ENCODE results near the gene GRIA1.

GRIA1 gene

DNA sequence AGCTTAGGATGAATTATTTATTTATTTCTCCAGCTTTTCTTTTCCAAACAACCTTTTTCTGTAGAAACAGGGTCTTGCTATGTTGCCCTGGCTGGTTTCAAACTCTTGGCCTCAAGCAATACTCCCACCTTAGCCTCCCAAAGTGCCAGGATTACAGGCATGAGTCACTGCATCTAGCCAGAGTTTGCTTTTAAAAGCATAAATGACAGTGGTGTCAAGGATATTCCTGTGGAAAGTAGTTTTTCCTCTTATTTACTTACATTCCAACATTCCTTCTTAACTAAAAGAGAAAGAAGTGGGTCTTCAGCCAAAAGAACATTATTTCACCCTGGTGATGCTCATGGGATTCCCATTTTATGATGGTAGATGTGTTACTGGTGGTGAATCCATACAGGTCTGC, 62.4 kb downstream of the GRIA1 start:
- no peak for DNase-seq

DNA sequence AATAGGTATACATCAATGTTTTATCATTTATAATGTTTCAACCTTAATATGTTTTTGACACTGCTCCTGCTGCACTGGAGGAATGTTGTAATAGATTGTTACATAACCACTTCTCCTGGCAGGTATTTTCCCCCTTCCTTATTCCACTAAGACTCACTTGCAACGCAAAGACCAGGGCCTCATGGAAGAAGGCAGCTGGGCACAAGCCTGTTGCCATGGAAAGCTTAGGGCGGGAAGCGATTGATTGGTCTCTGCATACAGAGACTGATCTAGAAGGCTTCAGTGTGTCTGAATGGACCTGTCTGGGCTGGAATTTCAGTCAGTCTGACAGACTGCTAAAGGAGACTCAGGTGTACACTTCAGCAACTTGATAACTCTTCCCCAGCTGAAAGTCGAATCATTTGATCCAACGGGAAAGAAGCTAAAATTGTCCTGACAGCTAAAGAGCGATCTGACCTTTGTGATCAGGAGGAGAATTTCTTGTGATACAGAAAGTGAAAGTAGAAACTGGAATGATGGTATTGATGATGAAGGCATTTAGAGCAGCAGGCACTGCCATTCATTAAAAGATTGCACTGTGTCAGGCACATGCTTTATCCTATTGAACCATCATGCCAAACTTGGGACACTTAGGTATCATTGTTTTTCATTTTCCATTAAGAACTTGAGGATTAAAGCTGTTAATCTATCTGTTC, 65.1 kb downstream of the GRIA1 start:
- DNase-seq, result no peak

DNA sequence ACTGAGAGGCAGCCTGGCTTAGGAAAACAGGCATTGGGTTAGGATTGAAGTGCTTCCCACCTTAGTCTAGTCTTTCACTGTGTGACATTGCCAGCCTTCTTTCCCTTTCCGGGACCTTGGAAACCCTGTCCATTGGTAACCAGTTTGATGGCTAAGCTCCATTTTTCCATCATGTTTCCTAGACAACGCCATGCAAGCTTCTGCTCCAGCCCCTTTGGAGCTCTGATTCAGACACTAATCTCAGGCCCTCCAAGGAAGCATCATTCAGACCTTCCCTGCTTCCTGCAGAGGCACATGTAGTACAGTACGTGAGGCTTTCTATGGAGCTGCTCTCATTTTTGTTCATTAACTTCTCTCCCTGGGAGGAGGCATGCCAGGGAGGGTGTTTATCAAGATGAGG, 68.5 kb downstream of the GRIA1 start:
- DNase-seq, result no peak

DNA sequence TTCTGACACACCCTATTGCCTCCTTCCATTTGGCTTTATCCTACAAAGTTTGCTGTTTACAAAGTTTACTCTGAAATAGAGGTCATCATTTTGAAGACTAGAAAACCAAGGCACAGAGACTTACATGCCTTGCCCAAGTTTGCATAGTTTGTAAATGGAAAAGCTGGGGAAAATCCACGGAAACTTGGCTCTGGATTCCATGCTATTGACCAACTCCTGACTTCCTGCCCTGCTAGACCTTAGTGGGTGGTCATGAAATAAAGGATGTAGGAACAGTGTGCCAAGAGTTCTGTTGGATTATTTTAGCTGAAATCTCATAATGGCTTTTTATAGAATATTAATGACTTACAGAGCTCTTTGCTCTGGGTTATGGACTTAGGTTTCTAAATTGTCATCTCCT, 69.5 kb downstream of the GRIA1 start:
- DNase-seq, result no peak

DNA sequence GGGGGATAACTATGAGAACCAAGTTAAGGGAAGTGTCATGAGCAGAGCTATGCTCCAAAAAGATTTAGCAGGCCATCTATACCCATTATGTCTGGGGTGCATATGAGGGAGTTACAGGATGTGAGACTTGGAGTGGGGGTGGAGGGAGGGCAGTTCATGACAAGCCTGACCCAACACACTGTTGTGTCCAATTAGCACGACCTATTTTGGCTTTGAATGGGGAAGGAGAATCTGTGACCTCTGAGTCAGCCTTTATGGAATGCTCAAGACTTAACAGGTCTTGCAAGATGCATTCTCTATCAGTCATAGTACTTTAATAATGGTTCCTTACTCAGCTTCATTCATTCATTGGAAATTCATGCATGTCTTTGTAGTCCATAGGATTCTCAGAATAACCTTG, 71.7 kb downstream of the GRIA1 start:
- no peak for DNase-seq

DNA sequence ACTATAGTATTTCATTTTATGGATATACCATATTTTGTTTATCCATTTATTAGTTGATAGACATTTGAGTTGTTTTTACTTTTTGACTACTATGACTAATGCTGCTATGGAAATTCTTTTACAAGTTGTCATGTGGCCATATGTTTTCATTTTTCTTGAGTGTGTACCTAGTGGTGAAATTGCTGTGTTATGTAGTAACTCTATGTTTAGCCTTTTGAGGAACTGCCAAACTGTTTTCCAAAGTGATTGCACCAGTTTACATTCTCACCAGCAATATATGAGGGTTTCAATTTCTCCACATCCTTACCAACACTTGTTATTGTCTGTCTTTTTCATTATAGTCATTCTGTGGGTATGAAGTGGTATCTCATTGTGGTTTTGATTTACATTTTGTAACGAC, 75.4 kb downstream of the GRIA1 start:
- no peak for DNase-seq

DNA sequence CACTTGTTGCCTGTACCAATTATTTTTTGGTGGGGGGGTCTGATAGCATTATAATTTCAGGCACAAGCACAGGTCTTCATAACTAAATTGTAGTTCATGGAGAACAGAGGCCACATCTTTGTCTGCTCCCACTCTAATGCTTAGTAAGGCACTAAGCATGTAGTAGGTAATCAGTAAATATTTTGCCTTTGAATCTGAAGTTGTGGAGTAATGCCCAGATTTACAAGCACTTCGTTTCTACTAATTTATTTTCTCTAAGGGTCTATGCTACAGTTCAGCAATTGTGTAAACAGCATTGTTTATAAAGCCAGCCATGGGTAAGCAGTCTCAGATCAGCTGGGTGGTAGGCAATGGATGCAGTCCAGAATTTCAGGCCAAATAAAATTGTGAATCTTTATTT, 78.6 kb downstream of the GRIA1 start:
- no peak for DNase-seq

DNA sequence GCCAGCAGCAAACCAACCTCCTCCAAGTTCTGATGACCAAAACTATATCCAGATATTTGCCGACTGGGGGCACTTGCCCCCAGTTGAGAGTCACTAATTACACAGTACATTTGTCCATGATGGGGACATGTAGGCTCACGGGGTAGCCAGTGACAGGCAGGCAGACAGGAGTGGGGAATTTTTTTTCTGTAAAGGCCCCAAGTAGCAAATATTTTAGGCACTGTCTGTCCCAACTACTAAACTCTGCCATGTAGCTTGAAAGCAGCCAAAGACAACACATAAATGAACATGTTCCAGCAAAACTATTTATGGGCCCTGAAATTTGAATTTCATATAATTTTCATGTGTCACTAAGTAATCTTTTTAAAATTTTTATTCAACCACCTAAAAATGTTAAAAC, 80.7 kb downstream of the GRIA1 start:
- DNase-seq, result no peak

DNA sequence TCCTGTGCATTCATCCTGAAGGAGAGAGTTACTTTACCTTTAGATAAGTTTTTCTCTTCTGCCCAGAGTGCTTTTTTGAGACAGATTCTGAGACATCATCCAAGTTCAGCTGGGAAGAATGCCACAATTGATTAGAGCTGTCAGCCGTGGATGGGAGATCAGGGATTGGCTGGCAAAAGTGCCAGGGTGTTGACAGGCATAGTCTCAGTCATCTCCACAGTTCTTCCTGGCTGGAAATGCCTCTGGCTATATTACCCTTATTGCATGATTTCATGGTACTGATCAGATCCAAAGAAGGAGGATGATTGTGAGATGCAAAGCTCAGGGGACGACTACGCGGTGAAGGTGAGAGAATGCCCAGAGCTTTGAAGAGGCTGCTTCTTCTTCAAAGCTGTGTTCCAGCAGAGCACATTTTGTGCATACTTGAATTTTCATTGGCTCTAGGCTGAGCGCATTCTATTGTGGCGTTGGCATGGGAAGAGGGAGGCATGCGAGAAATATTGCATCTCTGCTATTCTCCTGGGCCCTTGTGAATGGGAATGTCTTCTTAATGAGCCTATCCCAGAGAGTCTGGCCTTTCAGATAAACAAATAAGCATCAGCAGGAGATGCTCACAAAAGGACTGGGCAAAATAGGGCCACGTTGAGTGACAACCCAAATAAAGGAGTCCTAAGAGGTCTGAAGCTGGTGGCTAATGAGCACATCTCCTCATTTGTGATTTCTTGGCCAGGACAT, 82.1 kb downstream of the GRIA1 start:
- no peak for DNase-seq

DNA sequence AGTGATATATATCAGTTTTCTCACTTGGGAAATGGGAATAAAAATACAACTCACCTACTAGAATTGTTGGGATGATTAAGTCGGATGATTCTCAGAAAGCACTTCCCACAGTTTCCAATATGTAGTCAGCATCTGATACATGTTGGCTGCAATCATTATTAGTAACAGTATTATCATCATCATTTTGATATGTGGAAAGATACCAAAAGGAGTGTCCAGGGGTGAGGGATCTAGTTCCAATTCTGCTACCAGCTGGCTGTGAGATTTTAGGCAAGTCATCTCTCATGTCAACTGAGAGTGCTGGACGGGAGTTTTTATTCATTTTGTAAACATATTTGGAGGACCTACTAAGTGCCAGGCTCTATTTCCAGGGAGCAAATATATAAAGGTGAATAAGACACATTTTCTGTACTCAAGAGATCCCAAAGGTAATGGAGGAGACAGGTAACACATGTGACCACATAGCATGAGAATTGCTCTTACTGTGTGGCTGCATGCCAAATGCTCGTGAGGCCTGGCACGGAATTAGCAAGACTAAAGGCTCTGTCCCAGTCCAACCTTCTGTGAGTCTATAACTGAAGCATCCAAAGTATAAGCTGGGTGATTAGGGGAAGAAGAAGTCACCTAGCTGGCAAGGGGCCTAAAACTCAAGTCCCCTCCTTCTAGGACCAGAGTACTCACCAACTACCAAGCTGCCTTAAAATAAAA, 83.0 kb downstream of the GRIA1 start:
- DNase-seq, result no peak

DNA sequence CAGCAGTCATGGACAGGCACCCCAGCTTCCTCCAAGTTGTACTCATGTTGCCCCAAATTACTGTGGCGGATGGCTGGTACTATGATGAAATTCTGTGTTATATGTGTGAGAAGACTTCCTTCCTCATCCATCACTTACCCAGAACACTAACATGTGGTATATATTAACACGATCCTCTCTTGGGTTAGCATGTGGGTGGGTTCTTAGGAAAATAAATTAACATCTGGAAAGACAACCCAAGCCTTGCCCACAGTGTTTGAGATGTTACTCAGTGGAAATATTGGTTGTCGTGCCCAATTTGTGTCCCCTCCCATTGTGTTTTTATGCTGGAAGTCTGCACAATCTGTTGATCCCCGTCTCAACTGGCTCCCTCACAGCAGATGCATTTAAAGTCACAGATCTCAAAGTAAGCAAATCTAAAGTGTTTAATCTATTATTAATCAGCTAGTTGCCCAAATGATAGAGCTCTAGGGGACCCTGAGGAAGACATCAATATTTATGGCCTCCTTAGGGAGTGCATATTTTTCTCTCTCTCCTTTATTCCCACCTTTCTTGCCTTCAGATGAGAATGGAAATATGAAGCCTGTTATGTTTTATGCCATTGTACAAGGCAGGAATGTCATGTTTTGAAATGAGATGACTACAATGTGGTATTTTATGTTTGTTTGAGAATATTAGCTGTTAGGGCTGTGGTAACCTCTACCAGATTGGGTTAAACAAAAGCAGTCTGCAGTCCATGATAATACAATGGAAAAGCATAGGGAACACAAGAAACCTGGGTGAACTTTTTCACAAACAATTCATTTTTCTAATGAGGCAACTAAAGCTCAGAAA, 93.9 kb downstream of the GRIA1 start:
- no peak for DNase-seq

DNA sequence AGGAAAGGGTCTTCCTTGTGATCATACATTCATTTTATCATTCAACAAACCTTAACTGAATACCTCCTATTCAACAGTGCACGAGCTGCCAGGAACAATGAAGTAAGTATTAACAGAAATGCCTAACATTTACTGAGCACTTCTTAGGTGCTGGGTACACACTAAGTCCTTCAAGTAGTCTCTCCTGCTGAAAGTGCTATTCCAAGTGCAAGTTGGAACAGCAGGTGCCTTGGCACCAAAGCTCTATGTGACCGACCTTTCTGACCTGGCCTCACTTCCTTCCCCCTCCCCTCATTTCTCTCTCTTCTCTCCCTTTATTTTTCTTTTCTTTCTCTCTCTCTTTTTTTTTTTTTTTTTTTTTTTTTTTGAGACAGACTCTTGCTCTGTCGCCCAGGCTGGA, 94.5 kb downstream of the GRIA1 start:
- DNase-seq, result no peak

DNA sequence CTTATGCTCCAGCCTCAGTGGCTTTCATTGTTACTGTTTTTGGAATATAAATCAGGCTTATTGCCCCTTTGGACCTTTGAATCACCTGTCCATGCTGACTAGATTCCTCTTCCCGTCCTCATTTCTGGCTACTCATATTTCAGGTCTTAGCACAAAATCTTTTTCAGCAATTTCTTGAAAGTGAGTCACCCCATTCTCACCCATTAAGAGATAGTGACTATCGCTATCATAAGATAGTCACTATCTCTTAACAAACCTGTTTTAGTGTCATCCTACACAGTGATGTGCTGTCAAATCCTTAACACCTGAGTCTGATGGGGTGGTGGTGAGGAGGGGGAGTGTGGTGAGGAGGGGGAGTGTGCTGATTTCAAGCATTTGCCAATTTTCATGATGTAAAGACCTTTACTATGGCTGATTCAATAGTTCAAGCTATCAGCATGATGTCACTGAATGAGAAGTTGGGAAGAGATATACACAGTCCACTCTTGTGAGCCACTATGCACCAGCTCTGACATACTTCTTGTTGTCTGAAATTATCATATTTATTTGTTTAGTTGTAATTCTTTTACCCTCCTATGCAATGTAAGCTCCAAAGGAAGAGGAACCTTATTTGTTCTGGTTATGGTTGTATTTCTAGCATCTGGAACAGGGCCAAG, 95.3 kb downstream of the GRIA1 start:
- no peak for DNase-seq

DNA sequence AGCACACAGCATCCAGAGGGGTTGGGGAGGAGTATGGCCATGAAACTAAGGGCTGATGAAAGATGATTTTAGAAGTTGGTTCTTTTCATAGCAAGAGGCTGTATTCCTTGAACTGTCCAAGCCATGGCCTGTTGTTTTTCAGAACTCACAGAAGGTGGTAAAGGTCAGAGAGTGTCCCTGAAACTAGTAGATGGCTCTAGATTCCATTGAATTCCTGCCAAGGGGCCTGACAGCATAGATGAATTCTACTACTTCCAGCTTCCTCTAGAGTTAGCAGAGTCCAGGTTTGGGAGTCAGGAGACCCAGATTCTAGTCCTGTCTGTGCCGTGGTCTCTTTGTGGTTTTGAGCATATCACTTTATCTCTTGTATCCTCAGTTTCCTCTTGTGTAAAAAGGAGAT, 101.6 kb downstream of the GRIA1 start:
- DNase-seq, result no peak

DNA sequence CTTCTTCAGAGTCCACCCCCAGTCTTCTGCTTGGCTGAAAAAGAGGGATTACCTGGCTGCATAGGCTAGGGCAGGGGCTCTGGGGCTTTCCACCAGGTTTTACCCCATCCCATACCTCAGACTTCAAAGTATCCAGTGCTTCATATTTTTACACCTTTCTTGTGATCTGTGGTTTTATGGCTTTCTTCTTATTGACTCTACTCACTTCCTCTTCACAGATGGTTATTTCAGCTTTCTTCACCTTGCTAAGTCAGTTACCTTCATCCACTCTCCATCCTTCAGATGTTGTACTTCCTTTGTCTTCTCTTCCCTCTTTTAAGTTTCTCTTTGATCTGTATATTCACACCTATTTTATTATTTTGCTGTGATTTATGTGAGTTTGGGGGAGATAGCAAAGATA, 104.3 kb downstream of the GRIA1 start:
- DNase-seq, result no peak

DNA sequence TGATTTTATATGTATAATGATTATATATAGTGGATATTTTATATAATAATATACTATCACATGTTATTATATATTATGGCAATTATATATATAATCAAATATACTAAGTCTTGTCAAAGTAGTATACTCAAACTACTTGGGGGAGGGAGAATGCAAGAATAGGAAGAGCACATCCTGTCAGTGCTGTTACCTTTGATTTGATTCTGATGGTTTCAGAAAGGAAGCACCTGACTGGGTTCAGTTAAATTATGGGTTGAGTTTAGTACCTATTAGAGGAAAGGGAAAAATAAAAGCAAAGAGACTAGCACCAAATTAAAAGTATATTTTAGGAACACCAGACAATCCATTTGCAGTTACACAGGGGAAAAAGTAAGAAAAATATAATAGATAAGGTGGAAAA, 107.6 kb downstream of the GRIA1 start:
- no peak for DNase-seq

DNA sequence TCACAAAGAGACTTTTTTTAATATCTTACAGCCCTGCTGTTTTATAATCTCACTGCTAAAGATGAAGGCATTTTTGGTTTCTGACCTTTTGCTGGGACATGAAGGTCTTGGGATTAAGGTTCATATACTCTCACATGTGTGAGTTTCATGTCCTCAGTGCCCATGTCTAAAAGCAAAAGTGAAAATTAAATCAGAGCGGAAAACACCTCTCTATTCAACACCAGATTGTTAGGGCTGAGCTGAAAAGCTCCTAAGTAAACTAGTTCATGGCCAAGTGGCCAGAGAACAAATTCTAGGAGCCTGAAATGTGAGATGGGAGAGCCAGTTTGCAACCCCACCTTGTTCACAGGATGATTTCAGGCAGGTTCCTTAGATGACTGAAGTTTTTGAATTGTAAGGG, 110.9 kb downstream of the GRIA1 start:
- DNase-seq, result no peak

DNA sequence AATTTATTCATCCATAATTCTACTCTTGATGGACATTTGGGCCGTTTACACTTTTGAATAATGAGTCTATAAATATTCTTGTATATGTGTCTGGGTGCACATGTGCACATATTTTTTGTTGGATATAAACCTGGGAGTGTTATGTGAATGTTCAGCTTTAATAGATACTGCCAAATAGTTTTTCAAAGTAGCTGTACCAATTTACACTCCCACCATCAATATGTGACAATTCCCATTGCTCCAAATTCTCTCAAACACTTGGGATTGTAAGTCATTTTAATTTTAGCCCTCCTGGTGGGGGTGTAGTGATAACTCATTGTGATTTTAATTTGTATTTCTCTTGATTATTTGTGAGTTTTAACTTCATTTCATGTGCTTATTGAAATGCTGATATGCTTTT, 114.9 kb downstream of the GRIA1 start:
- DNase-seq, result no peak

DNA sequence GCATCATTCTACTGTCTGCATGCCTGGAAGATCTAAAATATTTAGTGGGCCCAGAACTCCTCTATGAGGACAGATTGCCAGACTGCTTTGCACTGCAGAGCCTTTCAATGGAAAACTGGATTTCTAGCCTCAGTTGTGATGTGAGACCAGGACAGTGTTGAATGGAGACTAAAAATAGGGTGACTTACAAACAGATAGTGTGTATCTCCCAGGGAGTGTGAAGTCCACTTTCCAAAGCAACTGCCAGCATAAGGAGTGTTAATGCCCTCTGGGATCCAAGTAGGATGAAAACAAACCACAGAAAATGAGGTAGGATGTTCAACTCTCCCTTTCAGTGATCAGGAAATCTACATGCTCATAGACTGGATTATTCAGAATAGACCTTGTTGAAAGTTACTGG, 119.5 kb downstream of the GRIA1 start:
- no peak for DNase-seq

DNA sequence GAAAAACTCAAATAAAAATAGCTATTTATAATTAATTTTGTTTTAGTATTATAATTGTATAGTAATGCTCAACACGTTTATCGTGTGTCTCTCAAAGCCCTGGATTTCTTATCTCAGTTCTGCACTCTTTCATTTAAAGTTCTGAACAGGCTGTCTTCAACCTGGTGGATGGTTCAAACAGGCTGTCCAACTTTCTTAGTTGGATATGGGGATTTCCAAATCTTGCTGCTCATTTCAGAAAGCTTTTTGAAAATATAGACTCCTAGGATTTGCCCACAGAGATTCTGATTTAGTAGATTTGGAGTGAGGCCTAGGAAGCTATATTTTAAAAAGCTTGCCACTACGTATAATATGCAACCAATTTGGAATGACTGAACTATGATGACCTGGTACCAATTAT, 120.3 kb downstream of the GRIA1 start:
- no peak for DNase-seq

DNA sequence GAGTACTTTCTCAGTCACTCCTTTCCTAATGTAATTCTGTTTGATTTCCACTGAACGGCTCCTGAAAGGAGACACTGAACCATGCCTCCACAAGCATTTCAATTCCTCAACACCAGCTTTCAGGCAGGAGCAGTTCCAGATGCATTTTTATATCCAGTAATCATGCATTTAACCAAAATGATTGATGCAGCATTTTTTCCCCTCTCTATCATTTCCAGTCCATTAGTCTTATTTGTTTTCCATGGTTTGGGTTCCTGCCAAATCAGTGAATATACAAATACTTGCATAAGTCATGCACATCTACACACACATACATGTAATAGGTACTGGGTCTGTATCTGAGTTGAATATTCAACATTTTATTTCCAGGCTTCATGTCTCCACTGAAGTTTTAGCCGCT, 122.7 kb downstream of the GRIA1 start:
- no peak for DNase-seq

DNA sequence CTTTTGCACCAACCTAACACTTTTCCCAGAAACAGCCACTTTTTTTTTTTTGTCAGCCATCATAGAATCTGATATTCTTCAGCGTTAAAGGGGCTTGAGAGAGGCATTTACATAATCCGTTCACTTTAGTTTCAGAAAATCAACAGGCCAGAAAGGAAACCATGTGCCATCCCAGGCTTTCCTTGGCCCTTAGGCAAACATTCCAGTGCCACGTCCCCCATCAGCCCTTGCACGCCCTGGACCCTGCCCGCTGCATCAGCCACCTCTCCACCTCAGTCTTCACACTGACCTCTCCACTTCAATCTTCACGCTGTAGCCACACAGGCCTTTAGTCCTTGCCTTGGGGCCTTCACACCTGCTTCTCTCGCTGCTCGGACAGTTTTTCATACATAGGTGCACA, 123.2 kb downstream of the GRIA1 start:
- DNase-seq, result no peak

DNA sequence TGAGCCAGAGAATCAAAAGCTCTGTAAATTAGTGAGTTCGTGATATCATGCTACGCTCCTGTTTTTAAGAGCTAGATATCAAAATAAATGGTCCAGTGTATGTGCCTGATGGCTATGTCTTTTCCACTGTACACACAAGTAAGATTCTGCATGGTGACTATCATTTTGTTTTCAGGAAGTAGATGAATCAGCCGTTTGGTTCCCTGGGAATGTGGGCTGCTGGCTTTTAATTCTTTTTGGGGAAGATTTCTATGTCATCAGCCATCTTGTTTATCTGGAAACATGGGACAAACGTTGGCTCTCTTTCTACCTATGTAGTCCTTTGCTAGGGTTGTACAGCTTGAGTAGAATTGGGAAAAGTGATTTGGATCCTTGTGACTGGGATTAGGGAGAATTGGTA, 126.7 kb downstream of the GRIA1 start:
- DNase-seq, result no peak
